Measurements from ENCODE around the gene GPR157.

Gene GPR157

DNA sequence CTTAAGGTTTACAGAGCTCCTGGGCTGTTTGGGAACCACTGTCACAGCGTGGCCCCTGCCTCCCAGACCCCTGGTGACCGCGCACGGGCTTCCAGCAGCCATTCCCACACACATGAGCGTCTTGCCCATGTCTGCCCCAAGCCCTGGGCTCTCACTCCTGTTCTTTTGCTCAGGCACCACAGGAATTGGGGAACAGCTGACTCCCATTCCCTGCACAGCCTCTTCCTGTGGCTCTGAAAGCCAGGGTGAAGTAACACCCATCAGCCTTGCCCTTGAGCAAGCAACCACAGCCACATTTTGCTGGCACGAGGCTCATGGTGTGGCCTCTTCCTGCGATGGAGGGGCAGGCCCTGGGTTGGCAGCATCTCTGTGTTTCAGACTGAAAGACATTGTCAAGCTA lies 14.3 kb upstream of the GPR157 start:
- H3K4me1 ChIP-seq (ENCODE audit: control insufficient read depth, insufficient read depth, low read depth, low read length), result peaks cover 19% of the 10 kb centered on the region
- H4K8ac ChIP-seq (ENCODE audit: low read length), result no peak overlapping the region
- no peak overlapping the region for H2BK12ac ChIP-seq (ENCODE audit: low read length in 2 of 2)
- no peak overlapping the region for H3K23ac ChIP-seq (ENCODE audit: low read length in 2 of 2)
- no peak overlapping the region for H2BK5ac ChIP-seq (ENCODE audit: low read depth, low read length, poor library complexity, severe bottlenecking)
- H4K91ac ChIP-seq (ENCODE audit: low read length), result no peak overlapping the region
- no peaks in the 10 kb centered on the region for H3K27me3 ChIP-seq (ENCODE audit: control insufficient read depth in 1 of 2, insufficient read depth in 1 of 2, low read length in 2 of 2)
- no peak overlapping the region for H3K4me3 ChIP-seq (ENCODE audit: insufficient read depth in 1 of 2, low read depth in 1 of 2, low read length in 2 of 2)
- no peak overlapping the region for H2BK120ac ChIP-seq (ENCODE audit: low read depth, low read length)
- H3K27ac ChIP-seq (ENCODE audit: low read length, poor library complexity, severe bottlenecking), result no peak overlapping the region
- WGBS, result 72% methylated on average over 7 of the region's 7 CpGs
- no peak overlapping the region for H3K18ac ChIP-seq (ENCODE audit: low read depth in 1 of 2, low read length in 2 of 2)
- no peak overlapping the region for H3K14ac ChIP-seq (ENCODE audit: low read length in 2 of 2)
- H2BK15ac ChIP-seq (ENCODE audit: low read depth, poor library complexity, severe bottlenecking), result no peak overlapping the region
- peaks cover 14% of the 10 kb centered on the region for H3K79me1 ChIP-seq (replicated peaks; ENCODE audit: low read length, poor library complexity, severe bottlenecking)
- no peak overlapping the region for H3K4me2 ChIP-seq (ENCODE audit: low read length, poor library complexity, severe bottlenecking)
- peak overlapping the region; percentile 41 for H3K9ac ChIP-seq (ENCODE audit: low read length)
- no peaks in the 10 kb centered on the region for H3K9me3 ChIP-seq (ENCODE audit: control insufficient read depth, low read length)
- peaks cover 22 to 34% of the 10 kb centered on the region in 2 experiments for H3K36me3 ChIP-seq (ENCODE audit: control insufficient read depth in 1 of 2, insufficient read depth in 2 of 2, low read depth in 1 of 2, low read length in 2 of 2)
- no peak overlapping the region for H2AK5ac ChIP-seq (ENCODE audit: low read length, severe bottlenecking)
- no peak overlapping the region for H3K4ac ChIP-seq (ENCODE audit: low read depth in 1 of 2, low read length in 2 of 2)
- no peak overlapping the region for H2AFZ ChIP-seq (ENCODE audit: low read depth, low read length)
- peak; percentile 67 for DNase-seq

DNA sequence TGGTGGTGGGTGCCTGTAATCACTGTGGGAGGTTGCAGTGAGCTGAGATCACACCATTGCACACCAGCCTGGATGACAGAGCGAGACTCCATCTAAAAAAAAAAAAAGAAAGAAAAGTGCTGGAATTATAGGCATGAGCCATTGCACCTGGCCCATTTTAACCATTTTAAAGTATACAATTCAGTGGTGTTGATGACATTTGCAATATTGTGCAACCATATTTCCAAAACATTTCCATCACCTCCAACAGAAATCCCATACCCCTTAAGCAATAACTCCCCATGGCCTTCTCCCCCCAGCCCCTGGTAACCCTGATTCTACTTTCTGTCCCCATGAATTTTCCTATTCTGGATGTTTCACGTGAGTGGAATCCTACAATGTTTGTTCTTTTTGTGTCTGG lies 11.0 kb upstream of the GPR157 start:
- H3K9me3 ChIP-seq (ENCODE audit: control insufficient read depth, low read length), result no peaks in the 10 kb centered on the region
- H3K27me3 ChIP-seq (ENCODE audit: control insufficient read depth in 1 of 2, insufficient read depth in 1 of 2, low read length in 2 of 2), result no peaks in the 10 kb centered on the region
- H4K91ac ChIP-seq (ENCODE audit: low read length), result no peak overlapping the region
- no peak overlapping the region for H3K27ac ChIP-seq (ENCODE audit: low read length, poor library complexity, severe bottlenecking)
- no peak overlapping the region for H3K9ac ChIP-seq (ENCODE audit: low read length)
- peaks cover 1% of the 10 kb centered on the region for H3K4me1 ChIP-seq (ENCODE audit: control insufficient read depth, insufficient read depth, low read depth, low read length)
- WGBS, result 88% methylated on average over 1 of the region's 2 CpGs
- H2AFZ ChIP-seq (ENCODE audit: low read depth, low read length), result no peak overlapping the region
- H3K4me2 ChIP-seq (ENCODE audit: low read length, poor library complexity, severe bottlenecking), result no peak overlapping the region
- no peak for DNase-seq
- H3K4me3 ChIP-seq (ENCODE audit: insufficient read depth in 1 of 2, low read depth in 1 of 2, low read length in 2 of 2), result no peak overlapping the region
- no peak overlapping the region for H3K18ac ChIP-seq (ENCODE audit: low read depth in 1 of 2, low read length in 2 of 2)
- H3K79me1 ChIP-seq (replicated peaks; ENCODE audit: low read length, poor library complexity, severe bottlenecking), result peaks cover 5% of the 10 kb centered on the region
- no peak overlapping the region for H2AK5ac ChIP-seq (ENCODE audit: low read length, severe bottlenecking)
- peaks cover 7 to 11% of the 10 kb centered on the region in 2 experiments for H3K36me3 ChIP-seq (ENCODE audit: control insufficient read depth in 1 of 2, insufficient read depth in 2 of 2, low read depth in 1 of 2, low read length in 2 of 2)
- H2BK12ac ChIP-seq (ENCODE audit: low read length in 2 of 2), result no peak overlapping the region
- H2BK120ac ChIP-seq (ENCODE audit: low read depth, low read length), result no peak overlapping the region
- no peak overlapping the region for H2BK15ac ChIP-seq (ENCODE audit: low read depth, poor library complexity, severe bottlenecking)
- H2BK5ac ChIP-seq (ENCODE audit: low read depth, low read length, poor library complexity, severe bottlenecking), result no peak overlapping the region
- H3K23ac ChIP-seq (ENCODE audit: low read length in 2 of 2), result no peak overlapping the region
- H3K14ac ChIP-seq (ENCODE audit: low read length in 2 of 2), result no peak overlapping the region
- no peak overlapping the region for H3K4ac ChIP-seq (ENCODE audit: low read depth in 1 of 2, low read length in 2 of 2)
- H4K8ac ChIP-seq (ENCODE audit: low read length), result no peak overlapping the region

DNA sequence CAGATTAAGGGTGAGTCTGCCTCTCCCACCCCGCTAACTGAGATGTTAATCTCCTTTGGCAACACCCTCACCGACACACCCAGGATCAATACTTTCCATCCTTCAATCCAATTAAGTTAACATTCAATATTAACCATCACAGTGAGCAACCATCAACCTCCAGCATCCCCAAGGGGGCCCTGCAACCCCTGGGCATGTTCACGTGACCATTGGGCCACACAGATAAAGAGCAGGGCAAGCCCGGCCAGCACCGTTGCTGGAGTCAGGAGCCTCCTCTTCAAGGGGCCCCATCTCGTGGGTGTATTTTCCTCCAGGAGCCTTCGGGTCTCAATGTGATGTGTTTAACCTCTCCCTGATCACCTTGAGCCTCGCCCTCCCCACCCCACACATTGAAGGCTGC lies 8.0 kb upstream of the GPR157 start:
- Histone ChIP-seq H2AFZ (ENCODE audit: low read depth, low read length) (no peak overlapping the region), H3K4me1 (ENCODE audit: control insufficient read depth, insufficient read depth, low read depth, low read length) (no peaks in the 10 kb centered on the region), H3K79me1 (replicated peaks; ENCODE audit: low read length, poor library complexity, severe bottlenecking) (peaks cover 3% of the 10 kb centered on the region), H3K9ac (ENCODE audit: low read length) (no peak overlapping the region), H3K36me3 (ENCODE audit: control insufficient read depth in 1 of 2, insufficient read depth in 2 of 2, low read depth in 1 of 2, low read length in 2 of 2) (peaks cover 7 to 9% of the 10 kb centered on the region in 2 experiments), H3K4me2 (ENCODE audit: low read length, poor library complexity, severe bottlenecking) (no peak overlapping the region), H3K4me3 (ENCODE audit: insufficient read depth in 1 of 2, low read depth in 1 of 2, low read length in 2 of 2) (no peak overlapping the region), H4K8ac (ENCODE audit: low read length) (no peak overlapping the region), H3K27ac (ENCODE audit: low read length, poor library complexity, severe bottlenecking) (no peak overlapping the region), H2BK5ac (ENCODE audit: low read depth, low read length, poor library complexity, severe bottlenecking) (no peak overlapping the region), H3K18ac (ENCODE audit: low read depth in 1 of 2, low read length in 2 of 2) (no peak overlapping the region), H3K23ac (ENCODE audit: low read length in 2 of 2) (no peak overlapping the region), H2BK12ac (ENCODE audit: low read length in 2 of 2) (no peak overlapping the region), H2BK120ac (ENCODE audit: low read depth, low read length) (no peak overlapping the region), H3K14ac (ENCODE audit: low read length in 2 of 2) (no peak overlapping the region), H4K91ac (ENCODE audit: low read length) (no peak overlapping the region), H3K9me3 (ENCODE audit: control insufficient read depth, low read length) (no peaks in the 10 kb centered on the region), H2BK15ac (ENCODE audit: low read depth, poor library complexity, severe bottlenecking) (no peak overlapping the region), H3K27me3 (ENCODE audit: control insufficient read depth in 1 of 2, insufficient read depth in 1 of 2, low read length in 2 of 2) (no peaks in the 10 kb centered on the region), H2AK5ac (ENCODE audit: low read length, severe bottlenecking) (no peak overlapping the region), H3K4ac (ENCODE audit: low read depth in 1 of 2, low read length in 2 of 2) (no peak overlapping the region)
- 87% methylated on average over 8 of the region's 8 CpGs for WGBS
- no peak for DNase-seq

DNA sequence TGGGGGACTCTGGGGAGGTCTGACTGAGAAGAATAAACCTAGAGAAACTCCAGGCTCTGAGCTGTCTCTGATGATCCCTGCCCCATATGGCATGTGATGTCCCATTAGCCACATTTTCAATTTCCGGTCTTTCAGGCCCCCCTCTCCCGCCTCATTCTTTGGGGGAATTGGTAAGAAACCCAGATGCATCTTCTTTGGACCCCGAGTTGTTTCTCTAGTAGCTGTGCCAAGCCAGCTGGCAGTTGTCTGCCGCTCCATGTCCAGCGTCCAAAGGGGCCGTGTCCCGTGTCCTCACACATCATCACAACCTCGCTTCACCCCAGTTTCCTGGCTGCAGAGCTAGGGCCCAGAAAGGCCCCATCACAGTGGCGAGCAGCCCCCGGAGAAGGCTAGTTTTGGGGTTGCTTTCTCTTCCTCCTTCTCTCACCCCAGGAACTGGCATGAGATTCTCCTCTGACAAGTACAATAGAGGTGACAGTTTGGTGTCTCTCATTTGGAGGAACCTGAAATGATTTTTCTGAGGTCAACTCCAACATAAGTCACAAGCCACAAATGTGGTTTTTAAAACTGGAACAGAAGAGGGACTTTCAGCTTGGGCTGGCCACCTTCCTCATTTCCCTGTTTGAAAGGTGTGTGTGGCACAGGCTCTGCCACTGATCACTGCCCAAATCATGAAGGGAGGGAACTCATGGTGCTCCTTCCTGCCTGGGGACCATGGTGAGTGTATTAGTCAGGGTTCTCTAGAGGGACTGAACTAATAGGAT lies 6.4 kb upstream of the GPR157 start:
- Histone ChIP-seq H2BK15ac (ENCODE audit: low read depth, poor library complexity, severe bottlenecking) (no peak overlapping the region), H2AK5ac (ENCODE audit: low read length, severe bottlenecking) (no peak overlapping the region), H3K4me1 (ENCODE audit: control insufficient read depth, insufficient read depth, low read depth, low read length) (no peaks in the 10 kb centered on the region), H3K9ac (ENCODE audit: low read length) (no peak overlapping the region), H3K14ac (ENCODE audit: low read length in 2 of 2) (no peak overlapping the region), H3K79me1 (replicated peaks; ENCODE audit: low read length, poor library complexity, severe bottlenecking) (peaks cover 2% of the 10 kb centered on the region), H3K4me3 (ENCODE audit: insufficient read depth in 1 of 2, low read depth in 1 of 2, low read length in 2 of 2) (no peak overlapping the region), H4K8ac (ENCODE audit: low read length) (no peak overlapping the region), H3K36me3 (ENCODE audit: control insufficient read depth in 1 of 2, insufficient read depth in 2 of 2, low read depth in 1 of 2, low read length in 2 of 2) (peaks cover 7 to 9% of the 10 kb centered on the region in 2 experiments), H3K18ac (ENCODE audit: low read depth in 1 of 2, low read length in 2 of 2) (no peak overlapping the region), H3K4me2 (ENCODE audit: low read length, poor library complexity, severe bottlenecking) (no peak overlapping the region), H3K27ac (ENCODE audit: low read length, poor library complexity, severe bottlenecking) (no peak overlapping the region), H3K27me3 (ENCODE audit: control insufficient read depth in 1 of 2, insufficient read depth in 1 of 2, low read length in 2 of 2) (no peaks in the 10 kb centered on the region), H3K4ac (ENCODE audit: low read depth in 1 of 2, low read length in 2 of 2) (no peak overlapping the region), H4K91ac (ENCODE audit: low read length) (no peak overlapping the region), H2BK120ac (ENCODE audit: low read depth, low read length) (no peak overlapping the region), H2BK12ac (ENCODE audit: low read length in 2 of 2) (no peak overlapping the region), H3K23ac (ENCODE audit: low read length in 2 of 2) (no peak overlapping the region), H2BK5ac (ENCODE audit: low read depth, low read length, poor library complexity, severe bottlenecking) (no peak overlapping the region), H3K9me3 (ENCODE audit: control insufficient read depth, low read length) (no peaks in the 10 kb centered on the region), H2AFZ (ENCODE audit: low read depth, low read length) (no peak overlapping the region)
- no peak for DNase-seq
- 91% methylated on average over 5 of the region's 10 CpGs for WGBS
